NCI-H146 (cell line): ENCODE data around the gene LRRTM4.

Source experiments
- DNase-seq: peaks from one replicate; lab custom pipeline; 2025; lab: John Stamatoyannopoulos, UW

Gene LRRTM4

GRCh38 chr2:76985387-76986136 is 536.6 kb downstream of the LRRTM4 start:
- DNase-seq, result no peak

- no peak for DNase-seq
Measured at GRCh38 chr2:76984359-76984758, 537.8 kb downstream of the LRRTM4 start.

GRCh38 chr2:76980067-76980787 is 541.9 kb downstream of the LRRTM4 start:
- no peak for DNase-seq

GRCh38 chr2:76977846-76978727 is 544.1 kb downstream of the LRRTM4 start:
- no peak for DNase-seq

- no peak for DNase-seq
Measured at GRCh38 chr2:76975752-76976151, 546.4 kb downstream of the LRRTM4 start.

- DNase-seq, result no peak
Measured at GRCh38 chr2:76973610-76974009, 548.6 kb downstream of the LRRTM4 start.

- no peak for DNase-seq
Measured at GRCh38 chr2:76965772-76966171, 556.4 kb downstream of the LRRTM4 start.

- no peak for DNase-seq
Measured at GRCh38 chr2:76958749-76959148, 563.4 kb downstream of the LRRTM4 start.

GRCh38 chr2:76953733-76954347 is 568.3 kb downstream of the LRRTM4 start:
- peak; percentile 57 for DNase-seq

- no peak for DNase-seq
Measured at GRCh38 chr2:76946631-76947145, 575.5 kb downstream of the LRRTM4 start.

- no peak for DNase-seq
Measured at GRCh38 chr2:76940559-76940958, 581.6 kb downstream of the LRRTM4 start.

- no peak for DNase-seq
Measured at GRCh38 chr2:76938153-76938552, 584.0 kb downstream of the LRRTM4 start.

- DNase-seq, result no peak
Measured at GRCh38 chr2:76932550-76932949, 589.6 kb downstream of the LRRTM4 start.

GRCh38 chr2:76930056-76930744 is 592.0 kb downstream of the LRRTM4 start:
- DNase-seq, result no peak

GRCh38 chr2:76928026-76928425 is 594.1 kb downstream of the LRRTM4 start:
- DNase-seq, result no peak

- DNase-seq, result no peak
Measured at GRCh38 chr2:76921006-76921405, 601.2 kb downstream of the LRRTM4 start.

GRCh38 chr2:76895469-76895868 is 626.7 kb downstream of the LRRTM4 start:
- no peak for DNase-seq

GRCh38 chr2:76870581-76870980 is 651.6 kb downstream of the LRRTM4 start:
- no peak for DNase-seq

GRCh38 chr2:76870011-76870410 is 652.2 kb downstream of the LRRTM4 start:
- DNase-seq, result no peak

- no peak for DNase-seq
Measured at GRCh38 chr2:76867854-76868253, 654.3 kb downstream of the LRRTM4 start.

- no peak for DNase-seq
Measured at GRCh38 chr2:76866464-76866863, 655.7 kb downstream of the LRRTM4 start.
